PC-9 (cell line): ENCODE results near the gene ADAD1.
"Not testable (repeated sequence)": the region's sequence is repeated elsewhere in the genome, so short reads cannot be mapped to it uniquely, and the experiment has no call there.

Experiments used
- EZH2 ChIP-seq: fragments of 200-600 bp; sonication (generic); IDR thresholded peaks from 2 replicates; pipeline ENCODE4 v1.8.0; 2017; ENCODE audit warnings: antibody characterized with exemption, low read depth
- TF ChIP-seq, protein P1 (sequence below): fragments of 200-600 bp; sonication (generic); conservative IDR thresholded peaks from 2 replicates; pipeline ENCODE4 v1.6.1; 2017; ENCODE audit warnings: mixed run types, antibody characterized with exemption, mild to moderate bottlenecking, moderate library complexity

DNA sequence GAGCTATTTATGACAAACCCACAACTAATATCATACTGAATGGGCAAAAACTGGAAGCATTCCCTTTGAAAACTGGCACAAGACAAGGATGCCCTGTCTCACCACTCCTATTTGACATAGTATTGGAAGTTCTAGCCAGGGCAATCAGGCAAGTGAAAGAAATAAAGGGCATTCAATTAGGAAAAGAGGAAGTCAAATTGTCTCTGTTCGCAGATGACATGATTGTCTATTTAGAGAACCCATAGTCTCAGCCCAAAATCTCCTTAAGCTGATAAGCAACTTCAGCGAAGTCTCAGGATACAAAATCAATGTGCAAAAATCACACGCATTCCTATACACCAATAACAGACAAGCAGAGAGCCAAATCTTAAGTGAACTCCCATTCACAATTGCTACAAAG, 10.0 kb upstream of the ADAD1 start:
- TF ChIP-seq, protein P1, sequence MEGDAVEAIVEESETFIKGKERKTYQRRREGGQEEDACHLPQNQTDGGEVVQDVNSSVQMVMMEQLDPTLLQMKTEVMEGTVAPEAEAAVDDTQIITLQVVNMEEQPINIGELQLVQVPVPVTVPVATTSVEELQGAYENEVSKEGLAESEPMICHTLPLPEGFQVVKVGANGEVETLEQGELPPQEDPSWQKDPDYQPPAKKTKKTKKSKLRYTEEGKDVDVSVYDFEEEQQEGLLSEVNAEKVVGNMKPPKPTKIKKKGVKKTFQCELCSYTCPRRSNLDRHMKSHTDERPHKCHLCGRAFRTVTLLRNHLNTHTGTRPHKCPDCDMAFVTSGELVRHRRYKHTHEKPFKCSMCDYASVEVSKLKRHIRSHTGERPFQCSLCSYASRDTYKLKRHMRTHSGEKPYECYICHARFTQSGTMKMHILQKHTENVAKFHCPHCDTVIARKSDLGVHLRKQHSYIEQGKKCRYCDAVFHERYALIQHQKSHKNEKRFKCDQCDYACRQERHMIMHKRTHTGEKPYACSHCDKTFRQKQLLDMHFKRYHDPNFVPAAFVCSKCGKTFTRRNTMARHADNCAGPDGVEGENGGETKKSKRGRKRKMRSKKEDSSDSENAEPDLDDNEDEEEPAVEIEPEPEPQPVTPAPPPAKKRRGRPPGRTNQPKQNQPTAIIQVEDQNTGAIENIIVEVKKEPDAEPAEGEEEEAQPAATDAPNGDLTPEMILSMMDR, result not testable (repeated sequence)
- TF ChIP-seq EZH2, result not testable (repeated sequence)
